Measurements from ENCODE around the gene PRPF19. TPM values are rescaled to one million over a fixed set of nuclear protein-coding genes. Genes with fewer than 3 reads are reported as not detected.

The PRPF19 gene
- total and polyA plus RNA-seq, 2 of the 13 experiments (the other 11 are each of a cell fraction or from before 2014, with no cell fraction given), result 27.4 to 91.1 TPM

- no peak for FAIRE-seq
Observed at GRCh38 chr11:60849641-60850520, 56.5 kb downstream of the PRPF19 start.

GRCh38 chr11:60848714-60849151 lies 57.7 kb downstream of the PRPF19 start:
- Histone ChIP-seq H3K4me1 (ENCODE audit: insufficient read depth, low read length) (peaks cover 28% of the 10 kb centered on the region), H3K79me2 (ENCODE audit: insufficient read depth, low read length) (peaks cover 33% of the 10 kb centered on the region), H2AFZ (ENCODE audit: low read length) (no peak overlapping the region), H3K27ac (ENCODE audit: extremely low read length, insufficient read depth, low read length) (no peak overlapping the region), H4K20me1 (ENCODE audit: insufficient read depth, low read length) (peaks cover 13% of the 10 kb centered on the region; the same call in 1 of the 2 replicates), H3K4me3 (replicated peaks in 1 of 3; ENCODE audit: insufficient read depth in 1 of 3, low read depth in 2 of 3, low read length in 3 of 3) (no peak overlapping the region), H3K27me3 (ENCODE audit: control insufficient read depth in 1 of 2, insufficient read depth in 2 of 2, low read length in 2 of 2) (no peaks in the 10 kb centered on the region), H3K9ac (ENCODE audit: insufficient read depth, low read depth, low read length) (no peak overlapping the region), H3K4me2 (ENCODE audit: low read depth, low read length) (no peak overlapping the region), H3K9me3 (ENCODE audit: low read length) (no peaks in the 10 kb centered on the region), H3K36me3 (replicated peaks in 1 of 2; ENCODE audit: control insufficient read depth in 1 of 2, insufficient read depth in 2 of 2, low read length in 2 of 2) (peaks cover 29 to 54% of the 10 kb centered on the region in 2 experiments; a peak in 4 of 5 replicates)
- CTCF ChIA-PET (ENCODE audit: low intra/inter-chr PET ratio, low total read pairs), result no interaction called here
- intact Hi-C loops (cut with micrococcal nuclease; ENCODE audit: unreplicated experiment), result no loop called here
- in situ Hi-C loops (cut with HindIII; ENCODE audit: extremely low pct_ligation_motif_present, low pct_unique_long_range_greater_than_20kb), result no loop called here
- ATAC-seq (no peak), FAIRE-seq (no peak), DNase-seq (ENCODE audit: low spot score) (no peak)
- BruUV-seq (replicated peaks), result no TSS peak
- WGBS (ENCODE audit: low lambda C conversion rate), result 97% methylated on average over 4 of the region's 10 CpGs
- POLR2A ChIA-PET, result no interaction called here
- peak; percentile 33; the same call in 1 of the 2 replicates for TF ChIP-seq RBFOX2 (IDR thresholded peaks at IDR 0.05; ENCODE audit: low read depth, low read length)
- TF ChIP-seq HES4 (CRISPR knock-in tag; IDR thresholded peaks at IDR 0.05; ENCODE audit: borderline replicate concordance), result no peak
- no peak for TF ChIP-seq SATB2 (CRISPR knock-in tag; IDR thresholded peaks at IDR 0.05)
- no peak for TF ChIP-seq ZBTB38 (CRISPR knock-in tag; IDR thresholded peaks at IDR 0.05)
- no peak for TF ChIP-seq ZNF891 (CRISPR knock-in tag; IDR thresholded peaks at IDR 0.05)

More at GRCh38 chr11:60849641-60850520, 56.5 kb downstream of the PRPF19 start:
- H3K9ac ChIP-seq (ENCODE audit: insufficient read depth, low read depth, low read length), result no peak overlapping the region
- peaks cover 29 to 54% of the 10 kb centered on the region in 2 experiments; a peak in 4 of 5 replicates for H3K36me3 ChIP-seq (replicated peaks in 1 of 2; ENCODE audit: control insufficient read depth in 1 of 2, insufficient read depth in 2 of 2, low read length in 2 of 2)
- H3K79me2 ChIP-seq (ENCODE audit: insufficient read depth, low read length), result peaks cover 21% of the 10 kb centered on the region
- H3K4me2 ChIP-seq (ENCODE audit: low read depth, low read length), result no peak overlapping the region
- in situ Hi-C loops (cut with HindIII; ENCODE audit: extremely low pct_ligation_motif_present, low pct_unique_long_range_greater_than_20kb) (no loop called here), intact Hi-C loops (cut with micrococcal nuclease; ENCODE audit: unreplicated experiment) (no loop called here)
- ChIA-PET CTCF (ENCODE audit: low intra/inter-chr PET ratio, low total read pairs) (no interaction called here), POLR2A (interaction anchor here (1.2 kb wide), 1 partner anchor 64 kb away, joined by 3 read pairs; the partner anchor contains the start of gene TMEM109)
- H3K27me3 ChIP-seq (ENCODE audit: control insufficient read depth in 1 of 2, insufficient read depth in 2 of 2, low read length in 2 of 2), result no peaks in the 10 kb centered on the region
- TF ChIP-seq NONO (IDR thresholded peaks at IDR 0.05), result no peak
- no peak for TF ChIP-seq NONO (CRISPR knock-in tag; conservative IDR thresholded peaks at IDR 0.05)
- TF ChIP-seq POLR2G (IDR thresholded peaks at IDR 0.05; ENCODE audit: low read depth, low read length), result no peak
- no peak for TF ChIP-seq IRF1 (CRISPR knock-in tag; IDR thresholded peaks at IDR 0.05; ENCODE audit: low read depth)
- TF ChIP-seq ZNF441 (CRISPR knock-in tag; IDR thresholded peaks at IDR 0.05; ENCODE audit: borderline replicate concordance), result no peak
- no peak for TF ChIP-seq CBX1 (IDR thresholded peaks at IDR 0.05; ENCODE audit: low read depth)
- TF ChIP-seq AGO2 (optimal IDR thresholded peaks at IDR 0.05; ENCODE audit: low read depth, low read length), result peak; percentile 41
- TF ChIP-seq RBFOX2 (IDR thresholded peaks at IDR 0.05; ENCODE audit: low read depth, low read length), result peak; percentile 31; the same call in 1 of the 2 replicates
- H3K4me3 ChIP-seq (replicated peaks in 1 of 3; ENCODE audit: insufficient read depth in 1 of 3, low read depth in 2 of 3, low read length in 3 of 3), result no peak overlapping the region
- BruUV-seq (replicated peaks), result no TSS peak
- DNase-seq (ENCODE audit: low spot score), result no peak
- peaks cover 28% of the 10 kb centered on the region for H3K4me1 ChIP-seq (ENCODE audit: insufficient read depth, low read length)
- peaks cover 12% of the 10 kb centered on the region; the same call in 1 of the 2 replicates for H4K20me1 ChIP-seq (ENCODE audit: insufficient read depth, low read length)
- 98% methylated on average over 26 of the region's 29 CpGs for WGBS (ENCODE audit: low lambda C conversion rate)
- no peak overlapping the region for H2AFZ ChIP-seq (ENCODE audit: low read length)
- H3K27ac ChIP-seq (ENCODE audit: extremely low read length, insufficient read depth, low read length), result no peak overlapping the region
- no peaks in the 10 kb centered on the region for H3K9me3 ChIP-seq (ENCODE audit: low read length)
- no peak for ATAC-seq

All from HepG2 (cell line).